Glutamatergic neuron (in vitro differentiated cells): ENCODE data around the gene SEBOX. TPM values are rescaled to one million over a fixed set of nuclear protein-coding genes. Genes with fewer than 3 reads are reported as not detected.

Experiments
- DNase-seq: peaks from one replicate; pipeline ENCODE4 v3.0.0; 2022
- H3K27ac Mint-ChIP-seq: one replicate; pipeline ENCODE4 v1.8.0; 2020; ENCODE audit warnings: mild to moderate bottlenecking, mixed read lengths, inconsistent platforms; ENCODE audit not compliant: unreplicated experiment
- H3K27me3 Mint-ChIP-seq: one replicate; pipeline ENCODE4 v1.8.0; 2020; ENCODE audit warnings: mild to moderate bottlenecking, moderate library complexity, mixed read lengths, inconsistent platforms; ENCODE audit not compliant: unreplicated experiment
- H3K36me3 Mint-ChIP-seq: one replicate; pipeline ENCODE4 v1.8.0; 2020; ENCODE audit warnings: mild to moderate bottlenecking, mixed read lengths, inconsistent platforms; ENCODE audit not compliant: unreplicated experiment
- H3K4me1 Mint-ChIP-seq: one replicate; pipeline ENCODE4 v1.8.0; 2020; ENCODE audit warnings: mild to moderate bottlenecking, low read depth, mixed read lengths, inconsistent platforms; ENCODE audit not compliant: unreplicated experiment
- H3K4me3 Mint-ChIP-seq: one replicate; pipeline ENCODE4 v1.8.0; 2020; ENCODE audit warnings: mild to moderate bottlenecking, mixed read lengths, inconsistent platforms; ENCODE audit not compliant: unreplicated experiment
- H3K9me3 Mint-ChIP-seq: one replicate; pipeline ENCODE4 v1.8.0; 2020; ENCODE audit warnings: mild to moderate bottlenecking, moderate library complexity, mixed read lengths, inconsistent platforms; ENCODE audit not compliant: unreplicated experiment
- total RNA-seq: library from RNA; stranded (reverse); fragmentation: NEBNext Ultra II Directional; extraction: Animal tissue kit (Norgen Biotek cat#: 25700); gene quantifications from one replicate; pipeline ENCODE4 v1.2.1, GENCODE V29; 2021; ENCODE audit not compliant: unreplicated experiment
- TF ChIP-seq, protein P1 (sequence below): fragments of 200-600 bp; sonication (generic); IDR thresholded peaks from one replicate; pipeline ENCODE4 v1.5.0; 2021; ENCODE audit not compliant: partially characterized antibody, unreplicated experiment

The SEBOX gene
- total RNA-seq, 1 donor from 2014 or later, result not detected

DNA sequence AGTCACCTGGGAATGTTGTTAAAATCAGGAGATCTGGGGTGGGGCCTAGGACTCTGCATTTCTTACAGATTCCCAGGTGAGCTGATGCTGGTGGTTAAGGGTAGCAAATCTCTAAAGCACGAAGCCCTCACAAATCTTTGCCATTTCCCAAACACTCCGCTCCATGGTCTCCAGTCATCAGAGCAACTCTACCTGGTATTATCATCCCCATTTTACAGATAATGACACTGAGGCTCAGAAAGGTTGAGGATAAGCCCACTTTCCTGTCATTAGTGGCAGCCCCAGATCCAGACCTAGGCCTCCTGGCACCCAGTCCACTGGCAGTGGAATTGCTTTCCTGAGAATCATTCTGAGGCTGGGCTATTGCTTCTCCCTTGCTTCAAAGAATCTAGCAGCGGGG is 32.3 kb upstream of the SEBOX start:
- DNase-seq, result no peak
- Mint-ChIP-seq H3K4me3 (no peak overlapping the region), H3K4me1 (peaks cover 10% of the 10 kb centered on the region), H3K27ac (no peak overlapping the region), H3K36me3 (peaks cover 11% of the 10 kb centered on the region), H3K27me3 (peaks cover 19% of the 10 kb centered on the region), H3K9me3 (no peaks in the 10 kb centered on the region)
- TF ChIP-seq, protein P1, sequence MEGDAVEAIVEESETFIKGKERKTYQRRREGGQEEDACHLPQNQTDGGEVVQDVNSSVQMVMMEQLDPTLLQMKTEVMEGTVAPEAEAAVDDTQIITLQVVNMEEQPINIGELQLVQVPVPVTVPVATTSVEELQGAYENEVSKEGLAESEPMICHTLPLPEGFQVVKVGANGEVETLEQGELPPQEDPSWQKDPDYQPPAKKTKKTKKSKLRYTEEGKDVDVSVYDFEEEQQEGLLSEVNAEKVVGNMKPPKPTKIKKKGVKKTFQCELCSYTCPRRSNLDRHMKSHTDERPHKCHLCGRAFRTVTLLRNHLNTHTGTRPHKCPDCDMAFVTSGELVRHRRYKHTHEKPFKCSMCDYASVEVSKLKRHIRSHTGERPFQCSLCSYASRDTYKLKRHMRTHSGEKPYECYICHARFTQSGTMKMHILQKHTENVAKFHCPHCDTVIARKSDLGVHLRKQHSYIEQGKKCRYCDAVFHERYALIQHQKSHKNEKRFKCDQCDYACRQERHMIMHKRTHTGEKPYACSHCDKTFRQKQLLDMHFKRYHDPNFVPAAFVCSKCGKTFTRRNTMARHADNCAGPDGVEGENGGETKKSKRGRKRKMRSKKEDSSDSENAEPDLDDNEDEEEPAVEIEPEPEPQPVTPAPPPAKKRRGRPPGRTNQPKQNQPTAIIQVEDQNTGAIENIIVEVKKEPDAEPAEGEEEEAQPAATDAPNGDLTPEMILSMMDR, result no peak

DNA sequence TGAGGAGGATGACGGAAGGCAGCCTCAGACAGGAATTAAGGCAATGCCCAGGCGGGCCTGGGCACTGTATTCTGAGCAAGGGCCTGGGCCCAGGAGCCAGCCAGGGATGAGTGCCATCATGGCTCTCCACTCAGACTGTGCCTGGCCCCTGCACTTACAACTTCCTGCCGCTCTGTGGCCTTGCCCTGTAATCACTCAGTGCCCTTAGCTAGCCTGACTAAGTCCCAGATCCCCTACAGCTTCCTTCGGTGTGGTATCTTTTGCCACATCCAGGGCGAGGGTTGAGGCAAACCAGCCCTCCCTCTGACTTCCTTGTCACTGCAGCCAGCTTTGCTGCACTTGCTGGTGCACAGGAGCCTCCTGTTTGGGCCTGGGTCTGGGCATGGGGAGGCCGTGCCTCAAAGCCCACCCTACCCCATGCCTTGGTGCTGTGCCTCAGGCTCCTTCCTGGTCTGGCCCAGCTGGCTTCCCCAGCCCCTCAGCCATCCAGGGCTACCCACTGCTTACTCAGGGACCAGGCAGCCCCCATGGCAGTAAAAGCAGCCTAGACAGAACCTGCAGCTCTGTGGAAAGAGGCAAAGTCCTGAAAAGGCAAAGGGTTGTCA is 31.7 kb upstream of the SEBOX start:
- Mint-ChIP-seq H3K4me3 (no peak overlapping the region), H3K4me1 (peaks cover 10% of the 10 kb centered on the region), H3K27ac (no peak overlapping the region), H3K36me3 (peaks cover 11% of the 10 kb centered on the region), H3K27me3 (peaks cover 17% of the 10 kb centered on the region), H3K9me3 (no peaks in the 10 kb centered on the region)
- TF ChIP-seq, protein P1, result no peak
- no peak for DNase-seq

DNA sequence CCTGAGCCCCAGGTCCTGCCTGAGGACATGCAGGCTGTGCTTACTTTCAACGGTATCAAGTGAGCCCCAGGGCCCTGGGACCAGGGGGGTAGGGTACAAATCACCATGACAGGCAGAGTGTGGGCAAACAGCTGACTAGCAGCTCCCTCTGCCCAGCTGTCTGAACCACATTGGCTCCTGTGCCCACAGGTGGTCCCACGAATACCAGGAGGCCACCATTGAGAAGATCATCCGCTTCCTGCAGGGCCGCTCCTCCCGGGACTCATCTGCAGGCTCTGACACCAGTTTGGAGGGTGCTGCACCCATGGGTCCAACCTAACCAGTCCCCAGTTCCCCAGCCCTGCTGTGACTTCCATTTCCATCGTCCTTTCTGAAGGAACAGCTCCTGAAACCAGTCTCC is 31.0 kb upstream of the SEBOX start:
- Mint-ChIP-seq H3K4me1 (peaks cover 10% of the 10 kb centered on the region), H3K9me3 (no peaks in the 10 kb centered on the region), H3K27me3 (peaks cover 17% of the 10 kb centered on the region), H3K27ac (no peak overlapping the region), H3K36me3 (peaks cover 11% of the 10 kb centered on the region), H3K4me3 (no peak overlapping the region)
- TF ChIP-seq, protein P1, result no peak
- DNase-seq, result no peak

DNA sequence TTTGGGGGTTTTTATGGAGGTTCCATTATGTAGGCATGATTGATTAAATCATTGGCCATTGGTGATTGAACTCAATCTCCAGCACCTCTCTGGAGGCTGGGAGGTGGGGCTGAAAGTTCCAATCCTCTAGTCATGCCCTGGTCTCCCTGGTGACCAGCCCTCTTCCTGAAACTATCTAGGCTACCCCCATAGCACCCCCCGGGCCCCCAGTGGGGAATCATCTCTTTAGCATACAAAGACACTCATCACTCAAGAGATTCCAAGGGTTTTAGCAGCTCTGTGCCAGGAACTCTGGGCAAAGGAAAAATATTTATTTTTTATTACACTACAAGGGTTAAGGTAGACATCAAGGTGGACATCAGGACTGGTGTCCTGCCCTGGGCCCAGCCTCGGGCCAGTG is 30.4 kb upstream of the SEBOX start:
- no peak for DNase-seq
- H3K36me3 Mint-ChIP-seq, result peaks cover 15% of the 10 kb centered on the region
- peaks cover 17% of the 10 kb centered on the region for H3K27me3 Mint-ChIP-seq
- peaks cover 10% of the 10 kb centered on the region for H3K4me1 Mint-ChIP-seq
- TF ChIP-seq, protein P1, result no peak
- no peaks in the 10 kb centered on the region for H3K9me3 Mint-ChIP-seq
- H3K4me3 Mint-ChIP-seq, result no peak overlapping the region
- no peak overlapping the region for H3K27ac Mint-ChIP-seq

DNA sequence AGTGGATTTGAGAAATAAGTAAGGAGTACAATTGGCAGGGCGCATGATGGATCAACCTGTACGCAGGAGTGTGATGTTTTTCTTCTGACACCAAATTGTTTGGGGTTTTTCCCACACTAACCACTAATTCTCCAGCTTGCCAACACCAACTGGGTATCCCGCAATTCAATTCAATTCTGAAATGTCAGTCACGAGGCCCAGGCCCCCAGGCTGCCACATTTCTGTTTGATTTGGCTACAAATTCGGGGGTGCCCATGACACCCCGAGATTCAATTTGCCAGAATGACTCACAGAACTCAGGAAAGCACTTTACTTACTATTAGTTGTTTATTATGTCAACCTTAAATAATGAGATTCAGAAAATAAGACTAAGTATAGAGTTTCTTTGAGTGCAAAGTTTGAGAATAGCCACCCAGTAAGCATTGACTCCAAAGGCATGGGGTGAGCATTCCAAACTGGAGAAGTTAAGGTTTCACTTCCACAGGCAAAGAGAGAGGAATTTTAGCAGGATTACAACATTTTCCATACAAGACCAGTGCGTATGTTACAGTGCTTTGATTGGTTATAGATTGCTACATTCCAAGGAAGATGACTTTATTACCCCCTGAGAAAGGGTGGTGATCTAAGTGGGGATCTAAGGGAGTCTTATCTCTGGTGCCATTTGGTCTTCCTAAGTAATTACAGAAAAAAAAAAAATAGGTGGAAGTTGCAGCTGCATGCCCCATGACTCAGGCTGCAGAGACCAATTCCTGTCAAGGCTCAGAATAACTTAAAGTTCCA is 29.5 kb upstream of the SEBOX start:
- H3K27ac Mint-ChIP-seq, result peak overlapping the region; percentile 9
- H3K36me3 Mint-ChIP-seq, result peaks cover 23% of the 10 kb centered on the region
- TF ChIP-seq, protein P1, result no peak
- H3K27me3 Mint-ChIP-seq, result peaks cover 17% of the 10 kb centered on the region
- H3K4me1 Mint-ChIP-seq, result peaks cover 10% of the 10 kb centered on the region
- H3K9me3 Mint-ChIP-seq, result no peaks in the 10 kb centered on the region
- no peak for DNase-seq
- H3K4me3 Mint-ChIP-seq, result no peak overlapping the region
